Subcutaneous abdominal adipose tissue (tissue), 5 donors: ENCODE measurements around the gene TENT4B.

Experiments used
- H3K27ac ChIP-seq: one replicate; pipeline ENCODE4 v1.7.0; 2013; ENCODE audit warnings: low read depth, mild to moderate bottlenecking, inconsistent platforms, low read length, moderate library complexity
- H3K27me3 ChIP-seq, 5 donors: one replicate each; pipeline ENCODE4 v1.7.0; 2013; ENCODE audit warnings: low read length in 5 of 5, inconsistent platforms in 1 of 5; ENCODE audit not compliant: control insufficient read depth in 5 of 5, insufficient read depth in 4 of 5
- H3K36me3 ChIP-seq, 5 donors: one replicate each; pipeline ENCODE4 v1.7.0; 2013; ENCODE audit warnings: low read length in 5 of 5; ENCODE audit not compliant: control insufficient read depth in 5 of 5, insufficient read depth in 5 of 5
- H3K4me1 ChIP-seq, 5 donors: one replicate each; pipeline ENCODE4 v1.7.0; 2013; ENCODE audit warnings: low read length in 5 of 5, mild to moderate bottlenecking in 3 of 5, moderate library complexity in 1 of 5; ENCODE audit not compliant: control insufficient read depth in 5 of 5, insufficient read depth in 5 of 5
- H3K4me3 ChIP-seq, 5 donors: one replicate each; pipeline ENCODE4 v1.7.0; 2013; ENCODE audit warnings: low read length in 5 of 5, low read depth in 1 of 5
- H3K9ac ChIP-seq, 5 donors: one replicate each; pipeline ENCODE4 v1.7.0; 2013; ENCODE audit warnings: low read length in 5 of 5, mild to moderate bottlenecking in 4 of 5, moderate library complexity in 3 of 5
- H3K9me3 ChIP-seq, 5 donors: one replicate each; pipeline ENCODE4 v1.7.0; 2013; ENCODE audit warnings: low read length in 5 of 5; ENCODE audit not compliant: control insufficient read depth in 5 of 5
- donor health status: healthy.
- donor health status: healthy.
- donor health status: healthy.
- donor health status: healthy.
- donor health status: healthy.

TENT4B gene

GRCh38 chr16:50261707-50262235 lies 108.7 kb downstream of the TENT4B start:
- Histone ChIP-seq H3K27ac (peak overlapping the region; percentile 50), H3K36me3 (no peaks in the 10 kb centered on the region), H3K4me3 (peak overlapping the region in 3 of 5 donors; percentile 11 to 23 (median 13)), H3K9me3 (no peaks in the 10 kb centered on the region), H3K27me3 (no peaks in the 10 kb centered on the region), H3K4me1 (peaks cover 8 to 67% (median 57%) of the 10 kb centered on the region in 5 donors), H3K9ac (peak overlapping the region in 1 of 5 donors; percentile 39)

- Histone ChIP-seq H3K36me3 (no peaks in the 10 kb centered on the region), H3K9ac (no peak overlapping the region), H3K27me3 (no peaks in the 10 kb centered on the region), H3K9me3 (no peaks in the 10 kb centered on the region), H3K4me1 (peaks cover 8 to 79% (median 61%) of the 10 kb centered on the region in 5 donors), H3K4me3 (no peak overlapping the region), H3K27ac (no peak overlapping the region)
Observed at GRCh38 chr16:50263060-50263909, 110.2 kb downstream of the TENT4B start.

GRCh38 chr16:50263940-50264929 lies 111.1 kb downstream of the TENT4B start:
- no peaks in the 10 kb centered on the region for H3K27me3 ChIP-seq
- peaks cover 8 to 75% (median 51%) of the 10 kb centered on the region in 5 donors for H3K4me1 ChIP-seq
- H3K36me3 ChIP-seq: no peaks in the 10 kb centered on the region
- no peak overlapping the region for H3K27ac ChIP-seq
- H3K4me3 ChIP-seq: no peak overlapping the region
- no peak overlapping the region for H3K9ac ChIP-seq
- no peaks in the 10 kb centered on the region for H3K9me3 ChIP-seq

GRCh38 chr16:50265260-50265659 lies 112.2 kb downstream of the TENT4B start:
- Histone ChIP-seq H3K4me3 (no peak overlapping the region), H3K9ac (no peak overlapping the region), H3K9me3 (no peaks in the 10 kb centered on the region), H3K27me3 (no peaks in the 10 kb centered on the region), H3K36me3 (no peaks in the 10 kb centered on the region), H3K4me1 (peaks cover 5 to 68% (median 44%) of the 10 kb centered on the region in 5 donors), H3K27ac (no peak overlapping the region)

- H3K36me3 ChIP-seq: no peaks in the 10 kb centered on the region
- H3K4me3 ChIP-seq: peak overlapping the region in 2 of 5 donors; percentile 38 to 58
- peaks cover 5 to 70% (median 42%) of the 10 kb centered on the region in 5 donors for H3K4me1 ChIP-seq
- no peaks in the 10 kb centered on the region for H3K9me3 ChIP-seq
- H3K9ac ChIP-seq: peak overlapping the region in 3 of 5 donors; percentile 12 to 62 (median 51)
- peak overlapping the region; percentile 16 for H3K27ac ChIP-seq
- no peaks in the 10 kb centered on the region for H3K27me3 ChIP-seq
Observed at GRCh38 chr16:50265716-50266336, 112.7 kb downstream of the TENT4B start.

GRCh38 chr16:50266337-50267091 lies 113.4 kb downstream of the TENT4B start, which contains the start of gene ADCY7:
ADCY7 (plus strand) TSS chr16:50266551; CDS start chr16:50288180, 21,629 bp downstream.
- H3K9ac ChIP-seq: peak within 1 kb of the TSS in 4 of 5 donors; percentile 16 to 62 (median 37)
- peak within 1 kb of the TSS; percentile 38 to 58 (median 56) for H3K4me3 ChIP-seq
- H3K9me3 ChIP-seq: no peaks in the 10 kb centered on the region
- peak within 1 kb of the TSS; percentile 37 for H3K27ac ChIP-seq
- no peaks in the 10 kb centered on the region for H3K27me3 ChIP-seq
- no peaks in the 10 kb centered on the region for H3K36me3 ChIP-seq
- H3K4me1 ChIP-seq: peaks cover 5 to 67% (median 39%) of the 10 kb centered on the region in 5 donors

- Histone ChIP-seq H3K27me3 (no peaks in the 10 kb centered on the region), H3K9me3 (no peaks in the 10 kb centered on the region), H3K27ac (peak overlapping the region; percentile 37), H3K36me3 (no peaks in the 10 kb centered on the region), H3K4me3 (peak overlapping the region in 4 of 5 donors; percentile 45 to 58 (median 57)), H3K9ac (peak overlapping the region in 4 of 5 donors; percentile 16 to 62 (median 37)), H3K4me1 (peaks cover 3 to 66% (median 37%) of the 10 kb centered on the region in 5 donors)
Observed at GRCh38 chr16:50267151-50267631, 114.1 kb downstream of the TENT4B start.

- H3K27ac ChIP-seq: no peak overlapping the region
- no peaks in the 10 kb centered on the region for H3K9me3 ChIP-seq
- H3K4me3 ChIP-seq: peak overlapping the region in 2 of 5 donors; percentile 58
- no peaks in the 10 kb centered on the region for H3K27me3 ChIP-seq
- H3K4me1 ChIP-seq: peaks cover 2 to 66% (median 41%) of the 10 kb centered on the region in 5 donors
- no peaks in the 10 kb centered on the region for H3K36me3 ChIP-seq
- H3K9ac ChIP-seq: no peak overlapping the region
Observed at GRCh38 chr16:50267651-50268050, 114.5 kb downstream of the TENT4B start.
